GM13976 (cell line): ENCODE data around the gene SEZ6L2.

Experiments used
- DNase-seq: peaks from one replicate; pipeline ENCODE4 v3.0.0; 2012; ENCODE audit warnings: low spot score
- CTCF ChIP-seq: IDR thresholded peaks from 2 replicates; pipeline ENCODE4 v1.5.1; 2012; ENCODE audit warnings: borderline replicate concordance, mild to moderate bottlenecking; ENCODE audit not compliant: insufficient read depth; ENCODE audit errors: extremely low read depth, missing control alignments, control extremely low read depth
- in situ Hi-C: fragments of 300-500 bp; cut with MboI; formaldehyde crosslinking; loops from one replicate; pipeline ENCODE4 v1.12.0; 2022; ENCODE audit warnings: low sequenced_read_pairs, mixed read lengths, inconsistent platforms; ENCODE audit not compliant: unreplicated experiment

The SEZ6L2 gene

GRCh38 chr16:29906520-29907244 lies 7.3 kb upstream of the SEZ6L2 start:
- no peak for TF ChIP-seq CTCF
- in situ Hi-C loops = no loop called here
- DNase-seq = no peak

- in situ Hi-C loops = no loop called here
- no peak for DNase-seq
- TF ChIP-seq CTCF = no peak
Observed at GRCh38 chr16:29905668-29906067, 6.3 kb upstream of the SEZ6L2 start.

GRCh38 chr16:29904947-29905346 lies 5.6 kb upstream of the SEZ6L2 start:
- TF ChIP-seq CTCF = no peak
- in situ Hi-C loops = no loop called here
- DNase-seq = no peak

GRCh38 chr16:29903590-29903989 lies 4.2 kb upstream of the SEZ6L2 start:
- DNase-seq = no peak
- in situ Hi-C loops = no loop called here
- no peak for TF ChIP-seq CTCF

GRCh38 chr16:29901607-29901945 lies 2.2 kb upstream of the SEZ6L2 start:
- TF ChIP-seq CTCF = no peak
- DNase-seq = no peak
- in situ Hi-C loops = no loop called here

GRCh38 chr16:29900888-29901606 lies 1.7 kb upstream of the SEZ6L2 start:
- no peak for DNase-seq
- in situ Hi-C loops = no loop called here
- no peak for TF ChIP-seq CTCF
